SU-DHL-6 (cell line): ENCODE data around the gene AK2.

ENCODE experiments used
- EZH2phosphoT487 ChIP-seq: fragments of 200-600 bp; sonication (generic), shearing (Covaris generic); conservative IDR thresholded peaks from 2 replicates; pipeline ENCODE4 v1.6.1; 2018; ENCODE audit warnings: mild to moderate bottlenecking, antibody characterized with exemption, low read length, moderate library complexity, mixed read lengths
- TF ChIP-seq, protein P1 (sequence below): fragments of 200-600 bp; sonication (generic); IDR thresholded peaks from one replicate; pipeline ENCODE4 v1.5.1; 2017; ENCODE audit warnings: antibody characterized with exemption, mild to moderate bottlenecking, low read length, moderate library complexity; ENCODE audit not compliant: insufficient read depth, poor library complexity, severe bottlenecking

- TF ChIP-seq, protein P1, sequence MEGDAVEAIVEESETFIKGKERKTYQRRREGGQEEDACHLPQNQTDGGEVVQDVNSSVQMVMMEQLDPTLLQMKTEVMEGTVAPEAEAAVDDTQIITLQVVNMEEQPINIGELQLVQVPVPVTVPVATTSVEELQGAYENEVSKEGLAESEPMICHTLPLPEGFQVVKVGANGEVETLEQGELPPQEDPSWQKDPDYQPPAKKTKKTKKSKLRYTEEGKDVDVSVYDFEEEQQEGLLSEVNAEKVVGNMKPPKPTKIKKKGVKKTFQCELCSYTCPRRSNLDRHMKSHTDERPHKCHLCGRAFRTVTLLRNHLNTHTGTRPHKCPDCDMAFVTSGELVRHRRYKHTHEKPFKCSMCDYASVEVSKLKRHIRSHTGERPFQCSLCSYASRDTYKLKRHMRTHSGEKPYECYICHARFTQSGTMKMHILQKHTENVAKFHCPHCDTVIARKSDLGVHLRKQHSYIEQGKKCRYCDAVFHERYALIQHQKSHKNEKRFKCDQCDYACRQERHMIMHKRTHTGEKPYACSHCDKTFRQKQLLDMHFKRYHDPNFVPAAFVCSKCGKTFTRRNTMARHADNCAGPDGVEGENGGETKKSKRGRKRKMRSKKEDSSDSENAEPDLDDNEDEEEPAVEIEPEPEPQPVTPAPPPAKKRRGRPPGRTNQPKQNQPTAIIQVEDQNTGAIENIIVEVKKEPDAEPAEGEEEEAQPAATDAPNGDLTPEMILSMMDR: no peak
- TF ChIP-seq EZH2phosphoT487: no peak
Measured at GRCh38 chr1:33012165-33012564, 24.5 kb downstream of the AK2 start.
